ENCODE data around the gene PPP1R15A.
"Not testable (repeated sequence)": the region's sequence is repeated elsewhere in the genome, so short reads cannot be mapped to it uniquely, and the experiment has no call there.

PPP1R15A gene

GRCh38 chr19:48872182-48872883, at the start of gene PPP1R15A:
TSS of gene PPP1R15A (plus strand) at chr19:48872421. CDS start at chr19:48873234, 813 bp downstream.
- peak; percentile 55 for FAIRE-seq

DNA sequence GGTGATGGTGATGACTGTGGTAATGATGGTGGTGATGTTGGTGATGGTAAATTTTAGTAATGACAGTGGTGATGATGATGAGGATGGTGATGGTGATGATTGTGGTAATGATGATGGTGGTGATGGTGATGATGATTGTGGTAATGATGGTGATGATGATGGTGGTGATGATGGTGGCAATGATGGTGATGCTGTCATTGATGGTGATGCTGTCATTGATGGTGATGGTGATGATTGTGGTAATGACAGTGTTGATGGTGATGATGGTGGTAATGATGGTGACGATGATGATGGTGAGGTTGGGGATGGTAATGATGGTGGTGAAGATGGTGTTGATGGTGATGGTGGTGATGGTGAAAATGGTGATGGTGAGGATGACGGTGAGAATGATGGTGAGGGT, 49.7 kb upstream of the PPP1R15A start:
- no peak for FAIRE-seq

DNA sequence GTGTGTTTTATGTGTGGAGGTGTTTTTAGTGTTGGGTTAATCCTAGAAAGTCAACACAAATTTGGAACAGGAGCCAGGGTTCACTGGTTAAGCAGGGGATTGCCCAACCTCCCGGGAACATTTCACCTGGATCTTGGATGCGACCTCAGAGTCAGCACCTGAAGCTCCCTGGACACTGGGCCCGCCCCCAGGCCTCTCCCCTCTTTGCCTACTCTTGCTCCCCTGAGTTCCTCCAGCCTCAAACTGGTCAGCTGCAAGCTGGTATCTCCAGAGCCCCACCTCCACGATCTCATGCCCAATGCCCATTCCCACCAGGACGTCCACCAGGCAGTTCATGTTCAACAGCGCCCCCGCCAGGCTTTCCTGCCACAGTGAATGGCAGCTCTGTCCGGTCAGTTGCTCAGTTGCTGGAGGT, 45.6 kb upstream of the PPP1R15A start:
- no peak for FAIRE-seq

GRCh38 chr19:48830088-48830487, 42.1 kb upstream of the PPP1R15A start:
- no peak for FAIRE-seq

GRCh38 chr19:48830965-48831364, 41.3 kb upstream of the PPP1R15A start:
- FAIRE-seq, result no peak

GRCh38 chr19:48833049-48833448, 39.2 kb upstream of the PPP1R15A start:
- no peak for FAIRE-seq

GRCh38 chr19:48833977-48834376, 38.2 kb upstream of the PPP1R15A start:
- no peak for FAIRE-seq

GRCh38 chr19:48835734-48836088, 36.5 kb upstream of the PPP1R15A start:
- FAIRE-seq, result no peak

DNA sequence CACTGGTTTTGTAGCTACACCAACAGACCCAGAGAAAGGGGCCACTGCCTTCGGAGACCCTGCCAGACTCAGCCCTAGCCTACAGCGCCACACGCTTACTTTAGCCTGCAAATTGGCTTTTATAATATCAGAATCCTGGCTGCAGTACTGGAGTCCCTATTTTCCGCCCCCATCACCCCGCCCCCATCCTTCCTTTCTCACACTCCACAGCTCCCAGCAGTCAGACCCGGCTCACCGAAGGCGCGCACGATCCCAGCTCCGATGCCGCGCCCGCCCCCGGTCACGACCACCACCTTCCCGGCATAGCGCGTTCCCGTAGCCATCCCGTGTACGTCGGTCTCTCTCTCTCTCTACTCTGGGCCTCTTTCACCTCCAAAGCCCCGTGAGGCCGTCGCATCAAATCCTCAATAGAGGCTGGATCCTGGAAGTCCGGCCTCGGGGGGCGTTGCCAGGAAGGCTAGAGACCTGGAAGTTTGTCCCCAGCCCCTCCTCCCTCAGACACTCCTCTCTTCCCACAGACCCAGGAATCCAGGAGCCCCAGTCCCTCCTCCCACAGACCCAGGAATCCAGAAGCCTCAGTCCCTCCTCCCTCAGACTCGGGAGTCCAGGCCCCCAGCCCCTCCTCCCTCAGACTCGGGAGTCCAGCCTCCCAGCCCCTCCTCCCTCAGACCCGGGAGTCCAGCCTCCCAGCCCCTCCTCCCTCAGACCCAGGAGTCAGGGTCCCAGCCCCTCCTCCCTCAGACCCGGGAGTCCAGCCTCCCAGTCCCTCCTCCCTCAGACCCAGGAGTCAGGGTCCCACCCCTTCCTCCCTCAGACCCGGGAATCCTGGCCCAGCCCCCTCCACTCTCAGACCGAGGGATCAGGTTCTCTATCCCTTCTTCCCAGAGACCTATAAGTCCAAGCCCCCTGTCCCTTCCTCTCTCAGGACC, 35.9 kb upstream of the PPP1R15A start, which contains the start of gene HSD17B14:
TSS of gene HSD17B14 (minus strand) at position 403 of the 929 bp plus-strand sequence. CDS start at position 323, 80 bp downstream.
- no peak for FAIRE-seq

DNA sequence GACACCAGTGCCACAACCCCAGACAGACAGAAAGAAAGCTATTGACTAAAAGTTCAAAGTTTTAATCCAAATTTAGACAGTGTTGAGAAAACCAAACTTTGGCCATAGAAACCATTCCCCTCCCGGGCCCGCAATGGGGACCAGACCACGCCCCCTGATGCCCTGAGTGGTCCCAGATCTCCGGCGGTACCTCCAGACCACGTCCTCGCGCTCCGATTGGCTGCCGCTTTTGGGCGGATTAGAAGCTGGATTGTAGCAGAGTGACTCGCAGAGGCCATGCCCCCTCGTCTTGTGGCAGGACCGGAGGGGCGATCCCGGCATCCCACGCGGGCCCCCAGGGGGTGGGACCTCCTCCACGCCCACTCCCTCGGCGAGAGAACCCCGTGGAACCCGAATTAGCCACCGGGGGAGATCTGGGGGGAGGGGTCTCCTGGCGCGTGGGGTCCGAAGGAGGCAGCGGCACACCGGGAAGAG, 35.1 kb upstream of the PPP1R15A start:
- FAIRE-seq, result no peak

- FAIRE-seq, result no peak
These were observed 34.5 kb upstream of the PPP1R15A start for GRCh38 chr19:48837687-48838086.

DNA sequence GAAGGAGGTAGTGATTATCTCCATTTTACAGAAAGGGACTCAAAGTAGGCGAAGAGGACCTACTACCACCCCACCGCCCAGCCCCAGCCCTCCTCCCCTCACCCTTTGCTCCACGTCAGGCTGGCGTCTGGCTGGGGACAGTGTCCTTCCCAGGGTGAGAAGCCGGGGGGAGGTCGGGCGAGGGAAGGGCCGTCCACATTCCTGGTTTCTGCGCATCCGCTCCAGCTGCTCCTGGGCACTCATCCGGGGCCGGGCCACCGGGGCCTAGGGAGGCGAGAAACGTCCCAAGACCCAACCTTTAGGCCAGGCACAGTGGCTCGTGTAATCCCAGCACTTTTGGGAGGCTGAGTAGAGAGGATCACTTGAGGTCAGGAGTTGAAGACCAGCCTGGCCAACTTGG, 31.2 kb upstream of the PPP1R15A start:
- FAIRE-seq, result no peak

DNA sequence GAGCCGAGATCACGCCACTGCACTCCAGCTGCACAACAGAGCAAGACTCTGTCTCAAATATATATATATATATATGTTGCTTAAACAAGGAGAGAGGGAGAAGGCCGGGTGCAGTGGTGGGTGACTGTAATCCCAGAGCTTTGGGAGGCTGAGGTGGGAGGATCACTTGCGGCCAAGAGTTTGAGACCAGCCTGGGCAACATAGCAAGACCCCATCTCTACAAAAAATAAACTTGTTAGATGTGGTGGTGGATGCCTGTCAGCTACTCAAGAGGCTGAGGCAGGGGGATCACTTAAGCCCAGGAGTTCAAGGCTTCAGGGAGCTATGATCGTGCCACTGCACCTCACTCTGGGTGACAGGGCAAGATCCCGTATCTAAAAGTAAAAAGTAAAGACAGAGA, 30.6 kb upstream of the PPP1R15A start:
- no peak for FAIRE-seq

GRCh38 chr19:48842789-48843162, 29.4 kb upstream of the PPP1R15A start:
- FAIRE-seq, result no peak

DNA sequence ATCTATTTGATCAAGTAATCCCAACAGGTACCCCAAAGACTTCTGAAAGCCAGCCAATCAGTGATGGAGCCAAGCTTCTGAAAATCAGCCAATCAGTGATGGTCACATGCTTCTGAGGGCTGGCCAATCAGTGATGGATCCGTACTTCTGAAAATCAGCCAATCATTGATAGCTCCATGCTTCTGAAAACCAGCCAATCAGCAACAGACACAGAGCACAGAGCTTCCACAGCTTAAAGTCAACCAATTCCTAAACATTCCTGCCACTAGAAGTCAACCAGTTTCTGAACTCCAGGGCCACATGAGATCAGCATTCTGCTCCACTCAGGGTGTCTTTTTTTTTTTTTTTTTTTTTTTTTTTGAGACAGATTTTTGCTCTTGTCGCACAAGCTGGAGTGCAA, 27.7 kb upstream of the PPP1R15A start:
- no peak for FAIRE-seq

GRCh38 chr19:48845384-48845783, 26.8 kb upstream of the PPP1R15A start:
- FAIRE-seq, result no peak

DNA sequence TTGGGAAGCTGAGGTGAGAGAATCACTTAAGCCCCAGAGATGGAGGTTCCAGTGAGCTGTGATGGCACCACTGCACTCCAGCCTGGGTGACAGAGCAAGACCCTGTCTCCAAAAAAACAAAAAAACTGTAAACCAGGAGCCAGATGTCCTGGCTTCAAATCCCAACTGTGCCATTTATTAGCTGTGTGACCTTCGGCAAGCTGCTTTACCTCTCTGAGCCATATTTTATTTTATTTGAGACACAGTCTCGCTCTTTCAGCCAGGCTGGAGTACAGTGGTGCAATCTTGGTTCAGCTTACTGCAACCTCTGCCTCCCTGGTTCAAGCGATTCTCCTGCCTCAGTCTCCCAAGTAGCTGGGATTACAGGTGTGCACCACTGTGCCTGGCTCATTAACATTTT, 25.6 kb upstream of the PPP1R15A start:
- FAIRE-seq, result not testable (repeated sequence)

GRCh38 chr19:48852292-48852691, 19.9 kb upstream of the PPP1R15A start:
- FAIRE-seq, result no peak

GRCh38 chr19:48853483-48853882, 18.7 kb upstream of the PPP1R15A start:
- no peak for FAIRE-seq

GRCh38 chr19:48854103-48854502, 18.1 kb upstream of the PPP1R15A start:
- FAIRE-seq, result no peak

- no peak for FAIRE-seq
These were observed 15.3 kb upstream of the PPP1R15A start for GRCh38 chr19:48856921-48857320.

DNA sequence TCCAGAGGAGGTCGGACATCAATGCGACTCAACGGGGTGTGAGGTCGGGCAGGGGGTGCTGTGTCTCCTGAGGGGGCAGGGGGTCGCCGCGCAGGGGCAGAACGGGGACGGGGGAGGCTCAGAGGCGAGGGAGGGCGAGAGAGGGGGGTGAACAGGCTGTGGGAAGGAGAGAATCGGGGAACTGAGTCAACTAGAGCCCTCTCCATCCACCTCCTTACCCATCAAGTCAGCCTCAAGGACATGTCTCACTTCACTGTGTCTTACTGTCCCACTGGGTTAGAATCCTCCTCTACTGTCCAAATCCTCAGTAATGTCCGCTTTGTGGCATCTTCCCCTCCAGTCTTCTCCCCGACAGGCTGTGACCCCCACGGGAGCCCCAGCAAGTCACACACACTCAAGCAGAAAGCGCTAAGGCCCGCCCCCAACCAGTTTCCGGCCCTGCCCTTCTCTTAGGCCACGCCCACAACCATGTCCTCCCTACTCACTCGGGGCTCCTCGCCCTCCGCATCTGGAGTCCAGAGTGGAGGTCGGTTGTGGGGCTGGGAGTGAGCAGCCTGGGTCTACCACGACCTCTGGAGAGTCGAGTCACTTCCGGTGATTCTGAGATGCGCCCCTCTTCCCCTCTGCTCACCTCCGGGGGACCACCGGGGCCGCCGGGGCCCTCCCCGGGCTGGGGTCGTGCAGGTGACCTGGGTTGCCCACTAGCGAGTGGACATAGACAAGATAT, 13.1 kb upstream of the PPP1R15A start:
- no peak for FAIRE-seq
